ENCODE measurements around the gene ADAMTS2. TPM values are rescaled to one million over a fixed set of nuclear protein-coding genes. Genes with fewer than 3 reads are reported as not detected.

ADAMTS2 gene
- total and polyA plus RNA-seq, 2 donors (not counting 3 experiments of a cell fraction or from before 2014, with no cell fraction given) = not detected

DNA sequence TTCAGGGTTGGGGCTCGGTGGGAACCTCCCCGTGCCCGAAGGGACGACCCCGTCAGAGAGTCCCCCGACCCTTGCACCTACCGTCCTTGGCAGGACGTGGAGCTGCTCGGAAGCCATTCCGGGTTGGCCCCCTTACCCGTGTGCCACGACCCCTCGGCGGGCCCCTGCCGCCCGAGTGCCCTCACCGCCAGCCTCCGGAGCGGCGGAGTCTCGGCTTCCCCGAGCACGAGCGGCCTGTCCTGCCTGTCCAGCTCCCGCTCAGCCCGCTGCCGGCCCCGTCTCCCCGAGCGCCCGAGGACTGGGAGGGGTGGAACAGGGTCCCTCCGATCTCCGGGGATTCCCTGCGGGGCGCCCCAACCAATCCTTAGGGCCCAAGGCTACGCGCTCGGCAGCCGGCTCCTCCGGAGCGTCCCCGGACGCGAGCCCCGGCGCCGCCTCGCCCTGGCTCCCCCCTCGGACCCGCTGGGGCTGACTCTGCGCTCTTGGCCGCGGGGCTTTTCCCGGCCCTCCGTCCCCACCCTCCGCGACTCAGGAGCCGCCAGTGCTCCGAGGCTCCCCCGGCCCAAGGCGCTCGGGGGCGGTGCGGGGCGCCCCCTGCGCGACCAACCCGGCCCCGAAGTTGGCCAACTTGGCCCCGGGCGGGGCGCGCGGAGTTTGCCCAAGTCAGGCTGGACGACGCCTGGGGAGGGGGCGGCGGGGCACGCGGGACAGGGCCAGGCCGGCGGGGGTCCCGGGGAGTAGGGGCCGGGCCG is 654 bp downstream of the ADAMTS2 start:
- no peaks in the 10 kb centered on the region for H3K4me1 ChIP-seq (ENCODE audit: control insufficient read depth, extremely low read depth, insufficient read depth, low read length)
- H3K36me3 ChIP-seq (ENCODE audit: control insufficient read depth in 2 of 2, extremely low read depth in 1 of 2, insufficient read depth in 2 of 2, low read length in 2 of 2) = no peaks in the 10 kb centered on the region
- TF ChIP-seq EZH2 (IDR thresholded peaks at IDR 0.05; ENCODE audit: borderline replicate concordance, low read depth, low read length, severe bottlenecking) (peak; percentile 30), FOS (IDR thresholded peaks at IDR 0.05; ENCODE audit: borderline replicate concordance, insufficient read depth, low read length) (no peak), CTCF (IDR thresholded peaks at IDR 0.05; ENCODE audit: extremely low read depth in 1 of 2, insufficient read depth in 1 of 2, low read depth in 1 of 2, low read length in 2 of 2) (no peak), POLR2AphosphoS5 (IDR thresholded peaks at IDR 0.05; ENCODE audit: insufficient read depth, low read depth, low read length) (no peak), JUN (IDR thresholded peaks at IDR 0.05; ENCODE audit: borderline replicate concordance, insufficient read depth, insufficient read length, low read depth) (no peak), GATA2 (IDR thresholded peaks at IDR 0.05; ENCODE audit: insufficient read depth, insufficient read length, low read depth, low read length) (no peak)
- TF ChIP-seq, protein P1, sequence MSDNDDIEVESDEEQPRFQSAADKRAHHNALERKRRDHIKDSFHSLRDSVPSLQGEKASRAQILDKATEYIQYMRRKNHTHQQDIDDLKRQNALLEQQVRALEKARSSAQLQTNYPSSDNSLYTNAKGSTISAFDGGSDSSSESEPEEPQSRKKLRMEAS (IDR thresholded peaks at IDR 0.05; ENCODE audit: insufficient read depth, insufficient read length) = no peak
- no peak for DNase-seq (ENCODE audit: low read depth, low spot score)
- no peak overlapping the region for H2AFZ ChIP-seq (ENCODE audit: low read depth, low read length)
- H3K27me3 ChIP-seq (ENCODE audit: control insufficient read depth in 2 of 2, insufficient read depth in 2 of 2, low read length in 2 of 2) = peaks cover 17 to 21% of the 10 kb centered on the region in 2 experiments
- no TSS peak for BruUV-seq (replicated peaks)
- H3K9me3 ChIP-seq (replicated peaks; ENCODE audit: control insufficient read depth, insufficient read depth, low read length) = no peaks in the 10 kb centered on the region
- dilution Hi-C loops (cut with MboI; ENCODE audit: extremely low pct_ligation_motif_present, low sequenced_read_pairs) (no loop called here), intact Hi-C loops (cut with micrococcal nuclease) (no loop called here)
- ChIA-PET CTCF (no interaction called here), POLR2A (no interaction called here)
- H3K9ac ChIP-seq (replicated peaks; ENCODE audit: extremely low read depth, insufficient read depth, low read length) = no peak overlapping the region
- H3K4me2 ChIP-seq (ENCODE audit: insufficient read depth, low read length) = no peak overlapping the region
- no peaks in the 10 kb centered on the region for H4K20me1 ChIP-seq (replicated peaks; ENCODE audit: control insufficient read depth, extremely low read depth, insufficient read depth, low read length)
- no peaks in the 10 kb centered on the region for H3K79me2 ChIP-seq (ENCODE audit: control insufficient read depth, insufficient read depth, low read length)
- H3K4me3 ChIP-seq (replicated peaks in 1 of 3; ENCODE audit: insufficient read depth in 1 of 3, low read depth in 1 of 3, low read length in 3 of 3) = no peak overlapping the region
- FAIRE-seq = no peak
- no peaks in the 10 kb centered on the region for H3K9me1 ChIP-seq (replicated peaks; ENCODE audit: control insufficient read depth, extremely low read depth, insufficient read depth, low read length)
- H3K27ac ChIP-seq (ENCODE audit: insufficient read depth, low read depth, low read length) = no peak overlapping the region
